Fibroblast of villous mesenchyme (primary cell): ENCODE data around the gene FGF3. TPM values are rescaled to one million over a fixed set of nuclear protein-coding genes. Genes with fewer than 3 reads are reported as not detected.

ENCODE experiments used
- DNase-seq: peaks from one replicate; pipeline ENCODE4 v3.0.0-alpha.2; 2010; ENCODE audit warnings: low read depth
- H3K4me3 ChIP-seq: 2 replicates; pipeline ENCODE4 v1.5.1; 2011; ENCODE audit warnings: low read depth, mild to moderate bottlenecking, low read length
- total RNA-seq: library from RNA; depleted of rRNA; stranded (reverse); fragments of >200 nt; gene quantifications from 2 replicates; pipeline ENCODE4 v1.2.3, GENCODE V29; 2012
- TF ChIP-seq, protein P1 (sequence below): IDR thresholded peaks from 2 replicates; pipeline ENCODE4 v1.5.1; 2012; ENCODE audit warnings: low read depth, mild to moderate bottlenecking, low read length; ENCODE audit not compliant: insufficient read depth

Gene FGF3
- total RNA-seq, 1 donor: not detected

GRCh38 chr11:69864686-69865661 lies 45.8 kb upstream of the FGF3 start:
- TF ChIP-seq, protein P1, sequence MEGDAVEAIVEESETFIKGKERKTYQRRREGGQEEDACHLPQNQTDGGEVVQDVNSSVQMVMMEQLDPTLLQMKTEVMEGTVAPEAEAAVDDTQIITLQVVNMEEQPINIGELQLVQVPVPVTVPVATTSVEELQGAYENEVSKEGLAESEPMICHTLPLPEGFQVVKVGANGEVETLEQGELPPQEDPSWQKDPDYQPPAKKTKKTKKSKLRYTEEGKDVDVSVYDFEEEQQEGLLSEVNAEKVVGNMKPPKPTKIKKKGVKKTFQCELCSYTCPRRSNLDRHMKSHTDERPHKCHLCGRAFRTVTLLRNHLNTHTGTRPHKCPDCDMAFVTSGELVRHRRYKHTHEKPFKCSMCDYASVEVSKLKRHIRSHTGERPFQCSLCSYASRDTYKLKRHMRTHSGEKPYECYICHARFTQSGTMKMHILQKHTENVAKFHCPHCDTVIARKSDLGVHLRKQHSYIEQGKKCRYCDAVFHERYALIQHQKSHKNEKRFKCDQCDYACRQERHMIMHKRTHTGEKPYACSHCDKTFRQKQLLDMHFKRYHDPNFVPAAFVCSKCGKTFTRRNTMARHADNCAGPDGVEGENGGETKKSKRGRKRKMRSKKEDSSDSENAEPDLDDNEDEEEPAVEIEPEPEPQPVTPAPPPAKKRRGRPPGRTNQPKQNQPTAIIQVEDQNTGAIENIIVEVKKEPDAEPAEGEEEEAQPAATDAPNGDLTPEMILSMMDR: no peak
- no peak overlapping the region for H3K4me3 ChIP-seq
- no peak for DNase-seq

- no peak overlapping the region for H3K4me3 ChIP-seq
- no peak for DNase-seq
- TF ChIP-seq, protein P1: no peak
These were observed 44.5 kb upstream of the FGF3 start for GRCh38 chr11:69863544-69864200.

DNA sequence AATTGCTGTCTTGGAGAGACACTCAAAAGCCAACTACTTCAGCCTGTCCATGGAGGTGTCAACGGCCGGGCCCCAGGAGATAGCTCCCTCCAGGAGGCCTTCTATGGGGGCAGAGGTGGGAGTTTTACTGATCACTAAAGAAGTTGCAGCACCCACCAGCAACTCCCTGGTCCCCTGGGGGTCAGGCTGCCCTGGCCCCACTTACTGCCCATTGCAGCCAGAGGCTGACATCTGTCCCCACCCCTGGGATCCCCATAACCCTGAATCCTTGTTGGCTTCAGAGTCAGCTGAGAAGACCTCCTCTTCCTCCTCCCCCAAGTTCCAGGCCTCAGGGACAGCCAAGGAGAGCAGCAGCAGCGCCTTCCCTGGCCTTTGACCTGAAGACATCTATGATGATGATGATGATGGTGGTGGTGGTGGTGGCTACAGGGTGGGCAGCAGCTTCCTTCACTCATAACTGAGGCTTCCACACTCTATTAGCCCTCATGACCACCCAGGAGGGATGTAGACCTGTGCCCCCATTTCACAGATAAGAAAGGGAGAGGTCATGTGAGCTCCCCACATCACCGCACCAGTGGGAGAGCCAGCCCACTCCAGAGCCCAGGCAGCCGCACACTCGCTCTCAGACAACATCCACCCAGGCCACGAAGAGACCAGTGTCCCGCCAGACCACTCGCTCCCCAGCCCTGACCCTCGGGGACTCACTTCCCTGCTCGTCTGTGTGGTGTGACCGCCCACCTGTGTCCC lies 43.8 kb upstream of the FGF3 start:
- no peak overlapping the region for H3K4me3 ChIP-seq
- no peak for DNase-seq
- TF ChIP-seq, protein P1: no peak

DNA sequence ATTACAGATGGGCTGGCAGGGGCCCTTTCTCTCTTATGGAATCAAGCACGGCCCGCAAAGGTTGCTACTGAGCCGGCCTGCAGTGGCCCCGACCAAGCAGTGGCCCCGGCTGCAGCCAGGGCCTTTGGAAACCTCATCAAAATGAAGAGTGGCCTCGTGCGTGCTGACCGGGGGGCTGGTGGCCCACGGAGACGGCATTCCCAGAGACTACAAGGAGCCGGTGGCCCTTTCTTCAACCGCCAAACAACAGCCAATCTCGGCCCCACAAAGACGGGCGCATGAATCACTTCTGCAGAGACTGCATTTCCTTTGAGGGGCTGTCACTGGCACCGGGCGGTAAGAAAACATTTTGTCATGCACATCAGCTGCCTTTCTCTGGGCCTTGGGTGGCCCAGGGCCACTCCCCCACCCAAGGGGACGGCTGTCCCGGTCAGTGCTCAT lies 43.1 kb upstream of the FGF3 start:
- TF ChIP-seq, protein P1: no peak
- no peak for DNase-seq
- no peak overlapping the region for H3K4me3 ChIP-seq

DNA sequence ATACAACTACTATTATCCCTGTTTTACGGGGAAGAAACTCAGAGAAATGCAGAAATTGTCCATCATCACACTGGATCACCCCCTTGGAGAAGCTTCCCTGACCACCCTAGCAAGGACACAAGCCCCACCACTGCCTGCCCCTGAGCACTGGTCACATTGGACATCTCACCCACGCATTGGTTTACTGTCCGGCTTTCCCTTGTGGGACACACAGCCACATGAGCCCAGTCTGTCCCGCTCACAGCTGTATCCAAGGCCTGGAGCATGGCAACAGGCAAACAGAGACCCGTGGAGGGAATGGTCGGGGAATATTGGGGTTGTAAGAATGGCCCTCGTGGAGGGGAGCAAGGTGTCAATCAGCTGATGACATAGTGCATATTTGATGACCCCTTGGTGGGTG lies 42.7 kb upstream of the FGF3 start:
- TF ChIP-seq, protein P1: no peak
- no peak for DNase-seq

GRCh38 chr11:69860796-69861445 lies 41.7 kb upstream of the FGF3 start:
- no peak for DNase-seq
- TF ChIP-seq, protein P1: no peak
- H3K4me3 ChIP-seq: no peak overlapping the region

More for the DNA sequence above, 42.7 kb upstream of the FGF3 start:
- no peak overlapping the region for H3K4me3 ChIP-seq
